Small intestine (tissue), 7 donors: Measurements from ENCODE around the gene SDR42E2. TPM values are rescaled to one million over a fixed set of nuclear protein-coding genes. Genes with fewer than 3 reads are reported as not detected.
"Not testable (repeated sequence)": the region's sequence is repeated elsewhere in the genome, so short reads cannot be mapped to it uniquely, and the experiment has no call there.

Experiments used
- DNase-seq, 2 donors: peaks; one replicate each; pipeline versions ENCODE4 v3.0.0 to v3.0.0-alpha.2; 2013
- FAIRE-seq: peaks from 2 replicates; lab custom pipeline; 2012; peaks lifted over from hg19 to GRCh38; lab: Jason Lieb, UNC
- H3K27ac ChIP-seq, 3 donors: one replicate each; pipeline ENCODE4 v1.5.1; 2013; ENCODE audit warnings: low read length in 2 of 3, mild to moderate bottlenecking in 2 of 3, control low read depth in 1 of 3, inconsistent platforms in 1 of 3, low read depth in 1 of 3, moderate library complexity in 1 of 3
- H3K27me3 ChIP-seq, 3 donors: one replicate each; pipeline ENCODE4 v1.6.1; 2013; ENCODE audit warnings: low read length in 3 of 3, inconsistent platforms in 1 of 3; ENCODE audit not compliant: control insufficient read depth in 3 of 3, insufficient read depth in 3 of 3
- H3K36me3 ChIP-seq, 3 donors: one replicate each; pipeline ENCODE4 v1.6.1; 2013; ENCODE audit warnings: low read length in 3 of 3, inconsistent platforms in 1 of 3, low read depth in 1 of 3, mild to moderate bottlenecking in 1 of 3, moderate library complexity in 1 of 3; ENCODE audit not compliant: control insufficient read depth in 3 of 3, insufficient read depth in 2 of 3
- H3K4me1 ChIP-seq, 3 donors: one replicate each; pipeline ENCODE4 v1.6.1; 2013; ENCODE audit warnings: low read length in 2 of 3, inconsistent platforms in 1 of 3, low read depth in 1 of 3, mild to moderate bottlenecking in 1 of 3, moderate library complexity in 1 of 3; ENCODE audit not compliant: control insufficient read depth in 3 of 3, insufficient read depth in 2 of 3
- H3K4me3 ChIP-seq, 3 donors: one replicate each; pipeline ENCODE4 v1.5.1; 2013; ENCODE audit warnings: low read length in 3 of 3, control low read depth in 1 of 3, inconsistent platforms in 1 of 3, low read depth in 1 of 3, mild to moderate bottlenecking in 1 of 3, moderate library complexity in 1 of 3
- H3K9me3 ChIP-seq, 2 donors: one replicate each; pipeline ENCODE4 v1.6.1; 2013; ENCODE audit warnings: low read depth in 1 of 2, low read length in 1 of 2; ENCODE audit not compliant: control insufficient read depth in 2 of 2, insufficient read depth in 1 of 2
- WGBS, 3 donors: extraction: QIAGEN DNeasy Blood & Tissue Kit; methylation state at CpG; one replicate each; pipeline ENCODE4 v1.1.7; 2013; 5-methylcytosine and 5-hydroxymethylcytosine counted together
- polyA plus RNA-seq, 4 donors: library from polyadenylated mRNA; stranded (reverse) in 3 of 4; unstranded in 1 of 4; fragments of 200-250 nt in 3 of 4; fragments of 120-200 nt in 1 of 4; gene quantifications; one replicate each; pipeline versions ENCODE4 v1.2.1 to v1.2.3, GENCODE V29; 2013
- donor health status: healthy with polysubstance abuse.
- donor health status: control.
- donor health status: control.
- donor health status: Bipolar disorder and iron deficiency.
- donor health status: healthy.

SDR42E2 gene
- polyA plus RNA-seq, 4 donors = 0.01 to 0.03 TPM; not detected in 2

DNA sequence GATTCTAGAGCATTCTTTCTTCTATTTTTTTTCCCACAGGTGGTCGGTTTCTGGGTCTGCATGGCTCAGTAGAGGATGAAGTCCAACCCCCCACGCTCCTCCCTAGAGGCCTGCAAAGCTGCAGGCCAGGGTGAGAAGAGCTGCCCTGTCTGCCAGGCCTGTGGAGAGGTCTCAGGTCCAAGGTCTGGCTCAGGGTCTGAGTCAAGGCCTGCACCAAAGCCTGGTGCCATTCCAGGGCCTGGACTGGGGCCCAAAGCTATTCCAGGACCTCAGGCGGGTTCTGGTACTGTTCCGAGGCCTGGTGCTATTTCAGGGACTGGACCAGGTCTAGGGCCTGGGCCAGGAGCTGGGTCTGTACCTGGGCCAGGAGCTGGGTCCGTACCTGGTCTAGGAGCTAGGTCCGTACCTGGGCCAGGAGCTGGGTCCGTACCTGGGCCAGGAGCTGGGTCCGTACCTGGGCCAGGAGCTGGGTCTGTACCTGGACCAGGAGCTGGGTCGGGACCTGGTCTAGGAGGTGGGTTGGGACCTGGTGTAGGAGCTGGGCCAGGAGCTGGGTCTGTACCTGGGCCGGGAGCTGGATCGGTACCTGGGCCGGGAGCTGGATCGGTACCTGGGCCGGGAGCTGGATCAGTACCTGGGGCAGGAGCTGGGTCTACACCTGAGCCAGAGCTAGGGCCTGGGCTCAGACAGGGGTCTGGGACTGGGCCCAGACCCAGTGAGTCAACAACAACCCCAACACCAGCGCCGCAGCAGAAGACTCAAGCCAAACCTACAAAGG is 3.4 kb downstream of the SDR42E2 start:
- H3K27me3 ChIP-seq = peaks cover 0 to 10% (median 5%) of the 10 kb centered on the region in 3 donors
- FAIRE-seq = no peak
- no peak overlapping the region for H3K27ac ChIP-seq
- DNase-seq = no peak
- no peaks in the 10 kb centered on the region for H3K4me1 ChIP-seq
- H3K36me3 ChIP-seq = no peaks in the 10 kb centered on the region
- H3K9me3 ChIP-seq = peaks cover 0 to 7% of the 10 kb centered on the region in 2 donors
- H3K4me3 ChIP-seq = no peak overlapping the region
- WGBS, 3 donors = 90 to 92% (median 91%) methylated on average over 16 of the region's 16 CpGs

DNA sequence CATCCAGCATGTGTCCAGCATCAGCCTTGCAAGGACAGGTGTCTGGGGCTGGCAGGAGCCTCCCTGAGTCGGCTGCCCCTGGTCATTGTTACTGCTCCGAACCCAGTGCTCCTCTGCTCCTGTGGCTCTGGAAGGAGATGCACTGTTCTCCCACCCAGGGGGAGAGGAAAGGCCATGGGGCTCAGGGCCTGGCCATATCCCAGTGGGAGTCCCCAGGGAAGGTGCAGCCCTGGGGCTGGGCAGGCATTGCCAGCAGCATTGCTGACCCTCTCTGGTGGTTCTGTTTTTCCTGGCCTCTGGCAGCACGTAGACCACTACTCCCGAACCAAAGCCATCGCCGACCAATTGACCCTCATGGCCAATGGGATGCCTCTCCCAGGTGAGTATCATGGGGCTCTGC is 9.6 kb downstream of the SDR42E2 start:
- H3K27ac ChIP-seq = no peak overlapping the region
- FAIRE-seq (no peak), DNase-seq (no peak)
- H3K9me3 ChIP-seq = peaks cover 0 to under 1% of the 10 kb centered on the region in 2 donors
- H3K27me3 ChIP-seq = no peaks in the 10 kb centered on the region
- no peak overlapping the region for H3K4me3 ChIP-seq
- no peaks in the 10 kb centered on the region for H3K4me1 ChIP-seq
- 75 to 91% (median 89%) methylated on average over 2 to 6 of the region's 6 CpGs for WGBS, 3 donors
- H3K36me3 ChIP-seq = no peaks in the 10 kb centered on the region

DNA sequence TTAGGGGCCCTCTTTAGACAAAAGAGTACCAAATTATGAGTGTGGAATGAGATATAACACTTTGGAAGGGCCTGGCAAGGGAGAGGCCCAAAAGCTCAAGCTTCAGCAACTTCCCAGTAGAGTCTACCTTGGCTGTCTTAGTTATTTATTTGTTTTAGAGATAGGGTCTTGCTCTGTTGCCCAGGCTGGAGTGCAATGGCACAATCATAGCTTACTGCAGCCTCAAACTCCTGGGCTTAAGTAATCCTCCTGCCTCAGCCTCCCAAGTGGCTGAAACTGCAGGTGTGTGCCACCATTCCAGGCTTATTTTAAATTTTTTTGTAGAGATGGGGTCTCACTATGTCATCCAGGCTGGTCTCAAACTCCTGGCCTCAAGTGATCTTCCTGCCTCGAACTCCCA is 10.3 kb downstream of the SDR42E2 start:
- H3K4me3 ChIP-seq, DNase-seq, H3K36me3 ChIP-seq, FAIRE-seq, H3K27ac ChIP-seq, H3K4me1 ChIP-seq, H3K27me3 ChIP-seq, H3K9me3 ChIP-seq: not testable (repeated sequence)
- WGBS, 3 donors = 88 to 96% (median 94%) methylated on average over 1 of the region's 1 CpG

DNA sequence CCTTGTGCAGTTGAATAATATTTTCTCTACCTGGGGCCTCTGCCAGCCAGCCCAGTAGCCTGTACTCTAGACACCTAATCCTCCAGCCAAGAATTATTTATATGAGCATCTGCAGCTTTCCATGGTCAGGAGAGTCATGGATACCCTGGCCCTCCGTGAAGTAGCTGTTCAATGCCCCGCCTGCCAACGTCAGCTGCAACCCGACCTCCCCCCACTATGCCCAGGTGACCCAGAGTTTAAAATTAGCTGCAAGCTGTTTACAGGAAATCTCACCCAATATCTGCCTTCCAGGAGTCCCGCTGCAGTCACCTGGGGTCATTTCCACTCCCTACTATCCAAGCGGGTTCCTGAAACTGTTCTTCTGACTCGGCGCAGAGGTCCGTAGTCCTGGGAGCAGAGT is 12.3 kb downstream of the SDR42E2 start:
- Histone ChIP-seq H3K4me1 (no peaks in the 10 kb centered on the region), H3K36me3 (no peaks in the 10 kb centered on the region), H3K9me3 (no peaks in the 10 kb centered on the region), H3K4me3 (no peak overlapping the region), H3K27me3 (no peaks in the 10 kb centered on the region), H3K27ac (no peak overlapping the region)
- WGBS, 3 donors = 16 to 48% (median 26%) methylated on average over 9 of the region's 9 CpGs
- DNase-seq = no peak
- FAIRE-seq = no peak

DNA sequence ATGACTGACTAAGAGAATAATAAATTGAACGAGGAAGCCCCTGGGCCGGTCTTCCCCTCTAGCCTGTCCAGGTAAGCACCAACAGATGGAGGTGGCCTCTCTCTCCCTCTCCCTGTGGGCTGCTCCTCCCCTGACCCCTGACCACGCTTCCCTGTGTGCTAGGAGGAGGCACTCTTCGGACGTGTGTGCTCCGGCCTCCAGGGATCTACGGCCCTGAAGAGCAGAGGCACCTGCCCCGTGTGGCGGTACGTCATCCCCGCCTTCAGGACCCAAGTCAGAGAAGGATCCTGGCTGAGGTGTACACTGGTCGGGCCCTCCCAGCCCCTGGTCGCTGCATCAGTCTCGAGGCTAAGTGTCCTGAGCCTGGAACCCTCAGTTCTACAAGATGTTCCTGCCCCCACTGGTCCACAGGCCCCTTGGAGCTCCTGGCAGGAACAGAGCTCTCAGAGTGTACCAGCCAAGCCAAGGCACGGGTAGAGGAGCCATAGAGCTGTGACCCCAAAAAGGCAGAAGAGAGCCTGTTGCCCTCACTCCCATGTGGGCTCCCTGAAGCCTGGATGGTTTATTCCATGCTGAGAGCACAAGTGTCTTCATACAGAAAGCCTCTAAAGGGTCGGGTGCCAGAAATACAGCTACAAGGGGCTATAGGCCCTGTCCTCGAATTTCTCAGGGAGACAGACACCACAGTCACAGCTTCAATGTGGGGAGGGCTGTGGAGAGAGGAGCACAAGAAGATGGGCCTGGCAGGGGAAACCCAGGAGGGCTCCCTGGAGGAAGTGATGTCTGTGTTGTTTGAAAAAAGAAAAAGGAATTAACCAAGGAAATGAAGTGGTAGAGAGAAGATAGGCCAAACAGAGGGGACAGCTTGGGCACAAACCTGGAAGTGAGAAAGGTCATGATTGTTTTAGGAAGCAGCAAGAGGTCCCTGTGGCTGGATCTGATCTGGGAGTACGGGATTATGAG is 15.9 kb downstream of the SDR42E2 start:
- 77 to 85% (median 82%) methylated on average over 18 of the region's 18 CpGs for WGBS, 3 donors
- Histone ChIP-seq H3K36me3 (no peaks in the 10 kb centered on the region), H3K27me3 (no peaks in the 10 kb centered on the region), H3K4me3 (no peak overlapping the region), H3K9me3 (no peaks in the 10 kb centered on the region), H3K4me1 (no peaks in the 10 kb centered on the region), H3K27ac (no peak overlapping the region)
- no peak for FAIRE-seq
- no peak for DNase-seq

DNA sequence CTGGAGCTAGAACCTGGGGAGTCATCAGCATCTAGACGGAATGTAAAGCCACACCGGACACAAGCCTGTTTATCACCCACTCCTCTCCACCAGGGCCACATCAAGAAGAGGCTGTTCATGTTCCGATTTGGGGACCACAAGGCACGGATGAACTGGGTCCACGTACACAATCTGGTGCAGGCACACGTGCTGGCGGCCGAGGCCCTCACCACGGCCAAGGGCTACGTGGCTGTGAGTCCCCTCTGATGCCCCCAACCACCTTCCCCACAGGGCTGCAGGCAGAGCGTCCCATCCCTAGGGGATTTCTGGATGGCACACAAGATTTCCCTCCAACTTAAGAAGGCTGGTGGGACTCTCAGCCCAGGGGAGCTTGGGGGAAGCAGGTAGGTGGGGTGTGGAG is 19.1 kb downstream of the SDR42E2 start:
- no peak for DNase-seq
- WGBS, 3 donors = 81 to 92% (median 86%) methylated on average over 11 of the region's 11 CpGs
- Histone ChIP-seq H3K4me1 (no peaks in the 10 kb centered on the region), H3K27ac (no peak overlapping the region), H3K4me3 (no peak overlapping the region), H3K27me3 (no peaks in the 10 kb centered on the region), H3K36me3 (no peaks in the 10 kb centered on the region), H3K9me3 (no peaks in the 10 kb centered on the region)
- no peak for FAIRE-seq

DNA sequence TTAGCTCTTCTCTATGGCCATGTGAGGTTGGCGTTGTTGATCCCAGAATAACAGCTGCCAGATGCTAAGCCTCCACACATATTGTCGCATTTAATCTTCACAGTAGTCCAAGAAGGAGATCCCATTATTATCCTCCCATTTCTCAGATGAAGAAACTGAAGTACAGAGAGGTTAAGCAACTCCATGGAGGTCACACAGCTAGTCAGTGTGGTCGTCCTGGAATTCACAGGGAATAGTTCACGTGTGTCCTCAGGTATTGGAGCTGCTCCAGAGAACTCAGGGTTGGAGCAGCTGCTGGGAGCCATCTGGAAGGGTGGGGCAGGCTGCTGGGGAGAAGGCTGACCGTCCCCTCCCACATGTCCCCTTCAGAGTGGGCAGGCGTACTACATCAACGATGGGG is 19.5 kb downstream of the SDR42E2 start:
- H3K27me3 ChIP-seq = no peaks in the 10 kb centered on the region
- H3K36me3 ChIP-seq = no peaks in the 10 kb centered on the region
- H3K27ac ChIP-seq = no peak overlapping the region
- DNase-seq = no peak
- H3K4me1 ChIP-seq = no peaks in the 10 kb centered on the region
- no peaks in the 10 kb centered on the region for H3K9me3 ChIP-seq
- H3K4me3 ChIP-seq = no peak overlapping the region
- WGBS, 3 donors = 56 to 77% (median 69%) methylated on average over 7 of the region's 7 CpGs
- no peak for FAIRE-seq

DNA sequence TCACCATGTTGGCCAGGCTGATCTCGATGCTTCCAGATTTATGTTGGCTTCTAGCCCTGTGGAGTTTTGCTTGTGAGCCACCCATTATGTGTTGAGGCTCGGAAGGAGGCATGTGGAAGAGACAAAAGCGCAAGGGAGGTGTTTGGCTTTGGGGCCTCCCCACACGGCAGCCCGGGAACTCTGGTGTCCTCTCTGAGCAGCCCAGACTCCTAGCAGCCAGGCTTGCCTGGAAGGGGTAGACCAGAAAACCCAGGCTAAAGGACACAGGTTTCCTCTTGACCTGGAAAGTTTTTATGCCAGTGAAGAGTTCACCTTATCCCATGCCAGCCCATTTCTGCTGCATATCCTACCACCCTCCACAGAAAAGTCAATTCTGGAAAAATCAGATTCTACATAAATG is 21.0 kb downstream of the SDR42E2 start:
- Histone ChIP-seq H3K4me3 (no peak overlapping the region), H3K27me3 (no peaks in the 10 kb centered on the region), H3K9me3 (no peaks in the 10 kb centered on the region), H3K4me1 (peaks cover 0 to 1% (median 0%) of the 10 kb centered on the region in 3 donors), H3K27ac (no peak overlapping the region), H3K36me3 (no peaks in the 10 kb centered on the region)
- WGBS, 3 donors = 88 to 96% (median 95%) methylated on average over 5 of the region's 5 CpGs
- no peak for DNase-seq
- no peak for FAIRE-seq
